Right lung (tissue), 5 donors: ENCODE measurements around the gene DPM3. TPM values are rescaled to one million over a fixed set of nuclear protein-coding genes. Genes with fewer than 3 reads are reported as not detected.
"Not testable (repeated sequence)": the region's sequence is repeated elsewhere in the genome, so short reads cannot be mapped to it uniquely, and the experiment has no call there.

Experiments
- DNase-seq, 2 donors: peaks; one replicate each; pipeline ENCODE4 v3.0.0-alpha.2; 2013
- polyA plus RNA-seq, 5 donors: library from polyadenylated mRNA; unstranded; fragments of 120-200 nt; gene quantifications; one replicate each; pipeline versions ENCODE4 v1.2.1 to v1.2.3, GENCODE V29; 2013; ENCODE audit warnings: inconsistent platforms in 1 of 5, low replicate concordance in 1 of 5; ENCODE audit not compliant: insufficient read length in 5 of 5, insufficient read depth in 1 of 5

DPM3 gene
- polyA plus RNA-seq, 5 donors = 19.1 to 37.1 (median 26.6) TPM

DNA sequence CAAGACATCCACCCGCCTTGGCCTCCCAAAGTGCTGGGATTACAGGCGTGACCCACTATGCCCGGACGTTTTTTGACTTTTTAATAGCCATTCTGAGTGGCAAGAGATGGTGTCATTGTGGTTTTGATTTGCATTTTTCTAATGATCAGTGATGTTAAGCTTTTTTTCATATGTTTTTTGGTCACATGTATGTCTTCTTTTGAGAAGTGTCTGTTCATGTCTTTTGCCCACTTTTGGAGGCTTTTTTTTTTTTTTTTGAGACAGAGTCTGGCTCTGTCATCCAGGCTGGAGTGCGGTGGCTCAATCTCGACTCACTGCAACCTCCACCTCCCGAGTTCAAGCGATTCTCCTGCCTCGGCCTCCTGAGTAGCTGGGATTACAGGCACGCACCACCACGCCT is 24.3 kb upstream of the DPM3 start:
- DNase-seq = not testable (repeated sequence)

DNA sequence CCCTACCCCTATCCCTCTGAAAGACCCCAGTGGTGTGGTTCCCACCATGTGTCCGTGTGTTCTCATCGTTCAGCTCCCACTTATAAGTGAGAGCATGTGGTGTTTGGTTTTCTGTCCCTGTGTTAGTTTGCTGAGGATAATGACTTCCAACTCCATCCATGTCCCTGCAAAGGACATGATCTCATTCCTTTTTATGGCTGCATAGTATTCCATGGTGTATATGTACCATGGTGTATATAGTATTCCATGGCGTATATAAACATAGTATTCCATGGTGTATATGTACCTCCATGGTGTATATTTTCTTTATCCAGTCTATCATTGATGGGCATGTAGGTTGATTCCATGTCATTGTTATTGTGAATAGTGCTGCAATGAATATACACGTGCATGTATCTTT is 23.5 kb upstream of the DPM3 start:
- DNase-seq = not testable (repeated sequence)

DNA sequence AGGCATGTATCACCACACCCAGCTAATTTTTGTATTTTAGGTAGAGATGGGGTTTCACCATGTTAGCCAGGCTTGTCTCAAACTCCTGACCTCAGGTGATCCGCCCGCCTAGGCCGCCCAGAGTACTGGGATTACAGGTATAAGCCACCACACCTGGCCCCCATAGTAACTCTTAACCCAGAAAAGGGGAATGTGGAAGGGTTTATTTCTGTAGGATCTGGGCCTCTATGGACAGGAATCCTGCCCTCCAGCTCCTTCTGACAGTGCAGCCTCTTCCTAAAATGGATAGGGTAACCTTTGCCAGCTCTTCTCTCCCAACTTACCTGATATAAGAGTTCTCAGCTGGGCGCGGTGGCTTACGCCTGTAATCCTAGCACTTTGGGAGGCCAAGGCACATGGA is 22.3 kb upstream of the DPM3 start:
- not testable (repeated sequence) for DNase-seq

DNA sequence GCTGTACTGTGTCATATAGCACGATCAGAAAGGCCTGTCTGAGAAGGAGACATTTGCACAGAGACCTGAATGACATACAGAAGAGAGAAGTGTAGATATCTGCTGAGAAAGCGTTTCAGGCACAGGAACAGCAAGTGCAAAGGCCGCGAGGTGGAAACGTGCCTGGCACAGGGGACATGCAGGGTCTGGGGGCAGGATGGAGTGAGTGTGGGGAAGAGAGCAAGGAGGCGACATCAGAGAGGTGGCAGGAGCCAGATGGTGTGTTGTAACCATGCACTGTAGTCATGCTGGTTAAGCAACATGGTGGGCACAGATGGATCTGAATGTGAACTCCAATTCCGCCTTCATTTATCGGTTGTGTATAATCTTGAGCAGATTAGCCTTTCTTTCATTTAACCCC is 19.8 kb upstream of the DPM3 start:
- no peak for DNase-seq

DNA sequence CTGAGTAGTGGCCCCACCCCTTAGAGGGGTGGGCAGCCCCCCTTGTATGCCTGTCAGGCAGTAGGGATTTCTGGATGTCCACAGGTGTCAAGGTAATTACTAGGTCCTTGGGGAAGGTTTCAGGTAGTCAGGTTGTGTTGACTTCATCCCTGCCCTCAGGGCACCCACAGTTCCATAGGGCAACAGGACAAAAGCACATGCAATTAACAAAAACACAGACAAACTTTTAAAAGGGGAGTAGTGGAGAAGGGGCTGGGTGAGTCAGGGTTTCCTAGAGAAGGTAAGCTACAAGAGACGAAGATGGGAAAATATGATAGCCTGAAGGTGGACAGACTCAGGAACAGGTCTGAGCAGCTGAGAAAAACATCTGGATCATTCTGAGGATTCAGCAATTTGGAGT is 18.7 kb upstream of the DPM3 start:
- DNase-seq = no peak

DNA sequence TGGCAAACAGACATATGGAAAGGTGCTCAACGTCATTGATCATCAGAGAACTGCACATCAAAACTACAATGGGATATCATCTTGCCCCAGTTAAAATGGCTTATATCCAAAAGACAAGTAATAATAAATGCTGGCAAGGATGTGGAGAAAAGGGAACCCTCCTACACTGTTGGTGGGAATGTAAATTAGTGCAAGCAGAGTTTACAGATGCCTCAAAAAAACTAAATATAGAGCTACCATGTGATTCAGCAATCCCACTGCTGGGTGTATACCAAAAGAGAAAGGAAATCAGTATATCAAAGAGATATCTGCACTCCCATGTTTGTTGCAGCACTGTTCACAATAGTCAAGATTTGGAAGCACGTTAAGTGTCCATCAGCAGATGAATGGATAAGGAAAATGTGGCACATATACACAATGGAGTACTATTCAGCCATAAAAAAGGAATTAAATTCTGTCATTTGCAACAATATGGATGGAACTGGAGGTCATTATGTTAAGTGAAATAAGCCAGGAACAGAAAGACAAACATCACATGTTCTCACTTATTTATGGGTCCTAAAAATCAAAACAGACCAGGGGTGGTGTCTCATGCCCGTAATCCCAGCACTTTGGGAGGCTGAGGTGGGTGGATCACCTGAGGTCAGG is 15.8 kb upstream of the DPM3 start:
- not testable (repeated sequence) for DNase-seq

DNA sequence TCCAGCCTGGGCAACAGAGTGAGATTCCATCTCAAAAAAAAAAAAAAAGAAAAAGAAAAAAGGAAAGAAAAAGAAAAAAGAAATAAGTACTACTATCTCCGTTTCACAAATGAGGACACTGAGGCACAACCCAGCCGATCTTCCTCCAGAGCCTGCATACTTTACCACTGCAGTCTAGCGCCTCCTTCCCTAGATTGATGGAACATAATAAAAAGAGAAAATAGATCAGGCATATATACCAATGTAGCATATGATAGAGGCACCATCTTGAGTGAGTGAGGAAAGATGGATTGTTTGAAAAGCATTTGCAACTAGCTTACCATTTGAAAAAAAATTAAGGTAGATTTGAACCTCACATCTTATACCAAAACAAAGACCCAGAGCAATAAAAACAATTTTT is 5.2 kb upstream of the DPM3 start:
- no peak for DNase-seq

DNA sequence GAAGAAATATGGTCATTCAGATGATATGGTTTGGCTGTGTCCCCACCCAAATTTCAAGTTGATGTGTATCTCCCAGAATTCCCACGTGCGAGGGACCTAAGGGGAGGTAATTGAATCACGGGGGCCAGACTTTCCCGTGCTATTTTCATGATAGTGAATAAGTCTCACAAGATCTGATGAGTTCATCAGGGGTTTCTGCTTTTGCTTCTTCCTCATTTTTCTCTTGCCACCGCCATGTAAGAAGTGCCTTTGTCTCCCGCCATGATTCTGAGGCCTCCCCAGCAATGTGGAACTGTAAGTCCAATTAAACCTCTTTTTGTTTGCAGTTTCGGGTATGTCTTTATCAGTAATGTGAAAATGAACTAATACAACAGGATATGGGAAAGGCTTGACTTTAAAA is 1.4 kb upstream of the DPM3 start:
- DNase-seq = no peak

DNA sequence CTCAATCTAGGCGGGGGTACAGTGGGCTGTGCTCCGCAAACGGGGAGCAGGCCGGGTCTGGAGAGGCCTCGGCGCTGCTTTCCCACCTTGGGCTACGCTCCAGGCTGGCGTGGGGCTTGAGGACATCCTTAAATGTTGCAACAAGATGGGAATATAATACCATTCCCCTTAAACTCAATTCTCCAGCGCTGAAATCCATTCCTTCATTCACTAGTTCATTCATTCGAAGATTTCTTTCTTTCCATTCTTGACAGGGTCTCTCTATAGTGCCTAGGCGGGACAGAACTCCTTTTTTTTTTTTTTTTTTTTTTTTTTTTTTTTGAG is 261 bp upstream of the DPM3 start:
- DNase-seq = no peak

DNA sequence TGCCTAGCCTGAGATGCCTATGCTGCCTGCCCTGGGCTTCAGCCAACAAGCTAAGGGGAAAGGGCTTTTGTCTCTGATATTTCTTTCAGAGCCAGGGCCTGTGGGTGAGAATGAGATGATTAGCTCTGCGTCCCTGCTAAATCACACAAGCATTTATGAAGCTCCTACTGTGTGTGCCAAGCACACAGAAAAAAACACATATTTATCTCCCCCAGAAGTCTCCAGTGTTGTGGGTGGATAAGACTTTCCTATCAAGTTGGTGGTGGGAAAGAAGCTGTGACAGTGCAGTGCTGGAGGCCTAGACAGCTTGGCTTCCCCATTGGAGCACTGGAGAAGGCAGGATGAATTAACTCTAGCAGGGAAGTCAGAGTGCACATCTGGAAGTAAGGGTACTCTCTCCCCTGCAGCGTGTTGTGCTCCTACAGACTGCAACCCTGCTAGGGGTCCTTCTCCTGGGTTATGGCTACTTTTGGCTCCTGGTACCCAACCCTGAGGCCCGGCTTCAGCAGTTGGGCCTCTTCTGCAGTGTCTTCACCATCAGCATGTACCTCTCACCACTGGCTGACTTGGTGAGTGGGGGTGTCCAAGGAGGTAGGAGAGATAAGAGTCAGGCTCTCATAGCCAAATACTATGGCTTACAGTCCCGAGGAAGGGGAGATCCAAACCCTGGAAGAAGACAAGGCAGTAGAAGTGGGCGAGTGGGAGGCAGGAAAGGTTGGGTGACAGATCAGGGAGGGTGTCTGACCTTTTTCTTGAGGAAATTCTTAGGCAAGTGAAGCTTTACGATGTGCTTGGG is 3.0 kb downstream of the DPM3 start:
- DNase-seq = no peak

DNA sequence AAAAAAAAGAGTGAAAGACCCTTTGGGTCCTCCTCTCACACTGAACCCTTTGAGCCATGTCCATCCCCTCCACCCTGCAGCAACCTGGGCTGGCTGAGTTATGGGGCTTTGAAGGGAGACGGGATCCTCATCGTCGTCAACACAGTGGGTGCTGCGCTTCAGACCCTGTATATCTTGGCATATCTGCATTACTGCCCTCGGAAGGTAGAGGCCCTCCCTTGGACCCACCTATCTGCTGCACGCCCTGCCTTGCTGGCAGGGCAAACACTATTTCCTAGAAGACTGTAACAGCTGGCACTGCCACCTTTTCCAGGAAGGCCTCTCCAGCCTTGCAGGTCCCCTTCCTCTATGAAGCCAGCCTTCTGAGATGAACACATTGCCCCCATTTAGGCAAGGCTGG is 3.6 kb downstream of the DPM3 start:
- DNase-seq = no peak

DNA sequence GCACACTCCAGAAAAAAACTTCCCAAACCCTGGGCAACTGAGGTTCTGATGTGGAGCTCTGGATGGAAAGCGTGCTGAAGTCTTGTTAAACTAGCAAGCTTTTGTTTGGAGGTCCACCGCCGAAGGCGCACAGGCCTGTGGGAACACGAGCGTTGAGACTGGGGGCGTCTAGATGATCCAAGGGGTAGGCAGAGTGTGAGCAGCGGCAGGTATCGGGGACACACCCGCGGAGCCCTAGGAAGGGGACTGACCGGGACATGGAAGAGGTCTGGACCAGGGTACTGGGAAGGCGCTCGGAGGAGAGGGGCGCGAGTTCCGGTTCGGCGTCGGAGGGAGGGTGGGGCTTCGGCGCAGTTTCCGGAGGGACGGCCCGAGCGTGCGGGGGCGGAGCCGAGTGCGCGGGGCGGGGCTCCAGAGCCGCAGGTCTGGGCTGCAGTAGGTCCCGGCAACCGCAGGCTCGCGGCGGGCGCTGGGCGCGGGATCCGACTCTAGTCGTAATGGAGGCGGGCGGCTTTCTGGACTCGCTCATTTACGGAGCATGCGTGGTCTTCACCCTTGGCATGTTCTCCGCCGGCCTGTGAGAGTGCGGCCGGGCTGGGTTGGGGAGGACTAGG is 4.8 kb downstream of the DPM3 start, which contains the start of gene SLC50A1:
TSS of gene SLC50A1 (plus strand) at position 438 of the 614 bp plus-strand sequence. CDS start at position 498, 60 bp downstream.
- DNase-seq = peak; percentile 95

DNA sequence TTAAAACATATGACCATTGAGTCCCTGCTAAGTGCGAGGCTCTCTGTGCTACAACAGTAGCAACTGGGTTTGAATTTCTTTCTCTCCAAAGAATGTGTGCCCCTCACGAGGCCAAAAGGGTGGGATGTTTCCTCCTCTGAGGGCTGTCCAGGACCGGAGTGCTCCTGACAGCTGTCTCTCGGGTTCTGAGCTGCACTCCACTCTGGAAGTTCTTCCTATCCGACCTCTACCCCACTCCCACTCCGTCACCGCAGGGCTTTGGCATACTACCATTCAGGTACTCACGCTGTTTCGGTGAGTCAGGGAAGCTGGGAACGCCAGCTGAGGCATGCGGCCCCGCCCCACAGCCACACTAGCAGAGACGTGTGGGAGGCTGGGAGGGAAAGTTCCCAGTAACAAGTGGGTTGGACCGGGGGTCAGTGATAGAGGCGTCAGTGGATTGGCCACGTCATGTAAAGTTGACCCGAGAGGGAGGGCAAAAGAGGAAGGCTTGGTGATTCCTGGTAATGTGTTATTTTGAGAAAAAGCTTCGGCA is 5.4 kb downstream of the DPM3 start:
- peak; percentile 54 for DNase-seq

DNA sequence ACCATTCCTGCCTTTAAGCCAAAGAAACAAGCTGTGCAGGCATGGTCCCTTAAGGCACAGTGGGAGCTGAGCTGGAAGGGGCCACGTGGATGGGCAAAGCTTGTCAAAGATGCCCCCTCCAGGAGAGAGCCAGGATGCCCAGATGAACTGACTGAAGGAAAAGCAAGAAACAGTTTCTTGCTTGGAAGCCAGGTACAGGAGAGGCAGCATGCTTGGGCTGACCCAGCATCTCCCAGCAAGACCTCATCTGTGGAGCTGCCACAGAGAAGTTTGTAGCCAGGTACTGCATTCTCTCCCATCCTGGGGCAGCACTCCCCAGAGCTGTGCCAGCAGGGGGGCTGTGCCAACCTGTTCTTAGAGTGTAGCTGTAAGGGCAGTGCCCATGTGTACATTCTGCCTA is 6.0 kb downstream of the DPM3 start:
- no peak for DNase-seq

DNA sequence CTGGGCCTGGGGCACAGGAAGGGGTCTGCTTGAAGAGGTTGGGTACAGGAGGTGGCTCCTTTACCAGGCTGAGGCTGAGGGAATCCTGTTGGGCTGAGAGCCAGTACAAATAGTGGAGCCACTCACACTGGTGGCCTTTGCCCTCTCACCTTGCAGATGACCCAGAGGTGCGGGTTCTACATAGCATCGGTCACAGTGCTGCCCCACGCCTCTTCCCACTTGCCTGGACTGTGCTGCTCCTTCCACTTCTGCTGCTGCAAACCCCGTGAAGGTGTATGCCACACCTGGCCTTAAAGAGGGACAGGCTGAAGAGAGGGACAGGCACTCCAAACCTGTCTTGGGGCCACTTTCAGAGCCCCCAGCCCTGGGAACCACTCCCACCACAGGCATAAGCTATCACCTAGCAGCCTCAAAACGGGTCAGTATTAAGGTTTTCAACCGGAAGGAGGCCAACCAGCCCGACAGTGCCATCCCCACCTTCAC is 6.5 kb downstream of the DPM3 start:
- no peak for DNase-seq

DNA sequence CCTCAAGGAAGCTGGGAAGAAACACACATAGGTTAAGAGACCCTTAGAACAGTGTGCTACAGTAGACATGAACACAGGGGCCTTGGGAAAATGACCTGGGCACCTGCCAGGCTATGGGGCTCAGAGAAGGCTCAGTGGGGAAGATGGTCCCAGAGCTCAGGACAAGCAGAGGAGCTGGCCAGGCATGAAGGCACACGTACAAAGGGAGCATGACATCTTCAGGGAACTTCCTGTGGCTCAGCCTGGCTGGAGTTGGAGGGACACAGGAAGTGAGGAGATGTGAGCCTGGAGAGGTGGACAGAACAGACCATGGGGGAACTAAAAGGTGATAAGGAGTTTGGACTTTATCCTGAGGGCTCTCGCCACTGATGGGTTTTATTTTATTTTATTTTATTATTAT is 8.5 kb downstream of the DPM3 start:
- no peak for DNase-seq

DNA sequence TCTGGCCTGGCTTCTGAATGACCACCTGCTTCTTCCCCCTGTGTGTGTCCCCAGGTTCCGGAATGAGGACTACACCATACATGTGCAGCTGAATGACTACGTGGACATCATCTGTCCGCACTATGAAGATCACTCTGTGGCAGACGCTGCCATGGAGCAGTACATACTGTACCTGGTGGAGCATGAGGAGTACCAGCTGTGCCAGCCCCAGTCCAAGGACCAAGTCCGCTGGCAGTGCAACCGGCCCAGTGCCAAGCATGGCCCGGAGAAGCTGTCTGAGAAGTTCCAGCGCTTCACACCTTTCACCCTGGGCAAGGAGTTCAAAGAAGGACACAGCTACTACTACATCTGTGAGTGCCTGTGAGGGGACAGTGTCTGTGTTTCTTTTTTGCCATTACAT is 9.0 kb downstream of the DPM3 start:
- no peak for DNase-seq

DNA sequence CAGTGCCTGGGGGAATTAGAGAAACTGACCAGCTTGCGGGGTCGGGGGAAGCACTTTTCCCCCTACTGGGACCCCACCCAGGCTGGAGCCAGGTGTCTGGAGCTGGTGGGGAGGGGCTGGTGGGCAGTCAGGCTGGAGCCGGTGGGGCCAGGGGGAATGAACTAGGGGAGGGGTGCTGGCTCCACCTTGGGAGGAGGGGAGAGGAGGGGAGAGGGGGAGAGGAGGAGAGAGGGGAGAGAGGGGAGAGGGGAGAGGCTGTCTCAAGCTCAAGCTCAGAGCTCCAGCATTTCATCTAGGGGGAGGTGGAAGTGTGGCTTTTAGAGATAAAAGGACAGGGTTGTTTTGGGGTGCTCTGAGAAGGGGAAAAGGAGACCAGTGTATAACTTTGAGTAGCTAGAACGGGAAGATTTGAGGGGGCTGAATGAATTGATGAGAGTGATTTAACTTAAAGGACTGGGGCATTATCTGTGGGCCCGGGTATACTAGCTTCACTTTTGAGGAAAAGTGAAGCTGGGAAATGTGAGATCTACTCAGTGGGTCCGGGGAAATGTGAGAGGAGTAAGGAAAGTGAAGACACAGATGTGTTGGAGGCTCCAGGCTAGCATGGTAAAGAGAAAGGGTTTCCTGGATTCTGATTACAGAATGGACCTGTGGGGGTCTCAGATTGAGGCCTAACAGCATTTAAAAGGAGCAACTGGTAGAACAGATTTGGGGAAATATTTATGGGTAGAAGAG is 9.9 kb downstream of the DPM3 start:
- DNase-seq = no peak

DNA sequence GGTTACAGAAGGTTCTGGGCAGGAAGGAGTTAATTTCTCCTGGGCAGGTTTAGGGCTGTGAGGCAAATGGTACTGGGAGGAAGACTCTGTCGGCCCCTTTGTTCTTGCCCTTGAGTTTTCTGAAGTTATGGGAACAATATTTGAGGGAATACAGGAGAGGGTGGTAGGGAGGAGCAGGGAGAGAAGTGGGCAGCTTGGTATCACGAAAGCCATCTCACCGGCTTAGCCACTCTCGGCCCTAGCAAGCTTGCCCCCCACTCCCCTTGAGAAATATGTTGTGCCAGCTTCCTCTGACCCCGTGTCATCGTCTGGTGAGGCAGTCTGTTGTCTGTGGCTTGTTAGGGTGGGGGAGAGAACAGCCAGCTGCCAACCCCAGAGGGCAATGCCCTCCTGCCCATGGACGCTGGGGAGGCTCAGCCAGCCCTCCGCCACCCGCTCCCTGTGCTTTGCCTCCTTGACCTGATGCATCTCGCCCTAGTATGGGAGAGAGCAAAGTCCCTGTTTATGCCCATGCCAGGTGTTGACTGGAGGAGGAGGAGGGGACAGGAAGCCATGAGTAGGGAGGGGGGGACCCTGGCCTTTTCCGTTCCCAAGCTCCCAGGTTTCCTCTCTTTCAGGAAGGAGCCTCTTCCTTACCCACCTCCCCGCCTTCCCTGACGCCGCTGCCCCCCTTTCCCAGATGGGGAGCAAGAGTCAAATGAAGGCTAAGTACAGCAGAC is 11.4 kb downstream of the DPM3 start:
- DNase-seq = peak; percentile 30 to 33

DNA sequence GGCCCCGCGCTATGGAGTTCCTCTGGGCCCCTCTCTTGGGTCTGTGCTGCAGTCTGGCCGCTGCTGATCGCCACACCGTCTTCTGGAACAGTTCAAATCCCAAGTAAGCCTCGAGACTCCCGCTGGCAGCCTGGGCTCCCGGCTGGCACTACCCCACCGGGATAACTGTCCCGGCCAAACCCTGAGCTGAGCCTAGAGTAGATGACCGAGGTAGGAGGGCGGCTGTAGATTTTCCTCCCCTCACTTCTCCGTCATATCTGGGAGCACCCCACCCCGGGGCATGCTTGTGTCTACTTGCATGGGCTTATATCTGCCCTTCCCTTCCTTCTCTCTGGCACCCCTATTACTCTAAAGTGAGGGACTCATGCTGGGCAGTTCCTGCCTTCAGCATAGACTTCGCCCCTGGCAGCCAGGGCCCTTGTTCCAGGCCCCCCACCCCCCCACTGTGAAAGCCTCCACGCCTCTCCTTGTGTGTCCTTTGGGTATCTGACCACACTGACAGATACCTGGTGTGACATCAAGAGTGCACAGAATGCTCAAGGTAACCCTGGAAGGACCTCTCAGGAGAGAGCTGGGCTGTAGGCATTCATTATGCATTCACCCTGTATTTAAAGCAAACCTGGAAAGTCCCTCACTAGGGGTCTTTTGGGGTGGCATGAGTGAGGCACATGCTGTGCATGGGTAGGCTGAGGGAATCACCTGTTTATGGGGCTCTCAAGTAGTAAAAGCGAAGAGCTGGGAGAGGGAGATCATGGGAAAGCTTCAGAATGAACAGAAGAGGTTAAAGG is 12.2 kb downstream of the DPM3 start:
- no peak for DNase-seq
